ENCODE results near the gene MSANTD4.

The MSANTD4 gene

GRCh38 chr11:106043540-106043939 is 21.5 kb upstream of the MSANTD4 start:
- Histone ChIP-seq H3K4me1 (ENCODE audit: insufficient read depth, low read length) (no peaks in the 10 kb centered on the region), H3K9ac (ENCODE audit: low read depth, low read length) (no peak overlapping the region), H4K20me1 (ENCODE audit: insufficient read depth, low read length) (no peaks in the 10 kb centered on the region), H3K79me2 (ENCODE audit: insufficient read depth, low read length) (no peaks in the 10 kb centered on the region), H3K4me2 (ENCODE audit: insufficient read depth, low read length) (no peak overlapping the region), H3K36me3 (ENCODE audit: insufficient read depth, low read length) (no peaks in the 10 kb centered on the region), H3K4me3 (ENCODE audit: low read depth in 1 of 2, low read length in 2 of 2) (no peak overlapping the region), H3K9me3 (ENCODE audit: insufficient read depth, low read length, severe bottlenecking) (no peaks in the 10 kb centered on the region), H3K27me3 (ENCODE audit: insufficient read depth, low read length, poor library complexity) (no peaks in the 10 kb centered on the region), H2AFZ (ENCODE audit: low read depth, low read length) (no peak overlapping the region), H3K27ac (ENCODE audit: low read length) (no peak overlapping the region)
- DNase-seq (no peak), ATAC-seq (ENCODE audit: insufficient read depth, low read depth) (no peak)
- TF ChIP-seq CTCF (IDR thresholded peaks at IDR 0.05; ENCODE audit: borderline replicate concordance, extremely low read depth, low read length, poor library complexity, severe bottlenecking) (no peak), EZH2 (IDR thresholded peaks at IDR 0.05; ENCODE audit: borderline replicate concordance, low read depth, low read length, severe bottlenecking) (no peak)

DNA sequence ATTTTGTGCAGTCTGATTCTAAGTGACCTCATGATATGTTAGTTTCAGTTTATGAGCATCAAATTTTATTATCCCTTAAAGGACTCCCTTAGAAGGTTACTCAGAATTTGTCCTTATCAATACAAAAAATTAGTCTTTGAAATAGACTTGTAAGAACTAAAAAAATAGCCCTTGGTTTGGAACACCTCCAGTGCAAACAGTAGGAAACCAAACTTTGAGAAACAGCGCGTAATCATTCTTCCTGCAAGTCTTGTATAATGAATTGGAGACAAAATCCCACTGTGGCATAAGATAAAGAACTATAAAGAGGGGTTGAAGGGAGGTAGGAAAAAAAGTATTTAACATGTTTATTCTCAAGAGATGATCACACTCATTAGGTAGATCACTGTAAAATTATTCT is 10.8 kb upstream of the MSANTD4 start:
- no peak for TF ChIP-seq CTCF (IDR thresholded peaks at IDR 0.05; ENCODE audit: borderline replicate concordance, extremely low read depth, low read length, poor library complexity, severe bottlenecking)
- TF ChIP-seq EZH2 (IDR thresholded peaks at IDR 0.05; ENCODE audit: borderline replicate concordance, low read depth, low read length, severe bottlenecking) = no peak
- H3K27me3 ChIP-seq (ENCODE audit: insufficient read depth, low read length, poor library complexity) = no peaks in the 10 kb centered on the region
- H4K20me1 ChIP-seq (ENCODE audit: insufficient read depth, low read length) = no peaks in the 10 kb centered on the region
- no peak overlapping the region for H3K27ac ChIP-seq (ENCODE audit: low read length)
- DNase-seq = no peak
- H3K4me1 ChIP-seq (ENCODE audit: insufficient read depth, low read length) = no peaks in the 10 kb centered on the region
- no peaks in the 10 kb centered on the region for H3K36me3 ChIP-seq (ENCODE audit: insufficient read depth, low read length)
- no peak overlapping the region for H3K4me2 ChIP-seq (ENCODE audit: insufficient read depth, low read length)
- no peaks in the 10 kb centered on the region for H3K9me3 ChIP-seq (ENCODE audit: insufficient read depth, low read length, severe bottlenecking)
- no peak overlapping the region for H3K9ac ChIP-seq (ENCODE audit: low read depth, low read length)
- ATAC-seq (ENCODE audit: insufficient read depth, low read depth) = no peak
- H3K79me2 ChIP-seq (ENCODE audit: insufficient read depth, low read length) = no peaks in the 10 kb centered on the region
- H3K4me3 ChIP-seq (ENCODE audit: low read depth in 1 of 2, low read length in 2 of 2) = no peak overlapping the region
- H2AFZ ChIP-seq (ENCODE audit: low read depth, low read length) = no peak overlapping the region

- no peak overlapping the region for H3K4me2 ChIP-seq (ENCODE audit: insufficient read depth, low read length)
- H3K27me3 ChIP-seq (ENCODE audit: insufficient read depth, low read length, poor library complexity) = no peaks in the 10 kb centered on the region
- H3K9me3 ChIP-seq (ENCODE audit: insufficient read depth, low read length, severe bottlenecking) = no peaks in the 10 kb centered on the region
Observed at GRCh38 chr11:106031936-106032335, 9.9 kb upstream of the MSANTD4 start.

More at GRCh38 chr11:106031936-106032335, 9.9 kb upstream of the MSANTD4 start:
- Histone ChIP-seq H3K4me1 (ENCODE audit: insufficient read depth, low read length) (no peaks in the 10 kb centered on the region), H3K79me2 (ENCODE audit: insufficient read depth, low read length) (no peaks in the 10 kb centered on the region), H3K9ac (ENCODE audit: low read depth, low read length) (no peak overlapping the region), H3K4me3 (ENCODE audit: low read depth in 1 of 2, low read length in 2 of 2) (no peak overlapping the region), H4K20me1 (ENCODE audit: insufficient read depth, low read length) (no peaks in the 10 kb centered on the region), H3K27ac (ENCODE audit: low read length) (no peak overlapping the region), H2AFZ (ENCODE audit: low read depth, low read length) (no peak overlapping the region), H3K36me3 (ENCODE audit: insufficient read depth, low read length) (no peaks in the 10 kb centered on the region)
- no peak for ATAC-seq (ENCODE audit: insufficient read depth, low read depth)
- TF ChIP-seq EZH2 (IDR thresholded peaks at IDR 0.05; ENCODE audit: borderline replicate concordance, low read depth, low read length, severe bottlenecking) = no peak
- no peak for TF ChIP-seq CTCF (IDR thresholded peaks at IDR 0.05; ENCODE audit: borderline replicate concordance, extremely low read depth, low read length, poor library complexity, severe bottlenecking)
- DNase-seq = no peak

All from DND-41 (cell line).